A549 (cell line): ENCODE results near the gene AADAC. TPM values are rescaled to one million over a fixed set of nuclear protein-coding genes. Genes with fewer than 3 reads are reported as not detected.
"Not testable (repeated sequence)": the region's sequence is repeated elsewhere in the genome, so short reads cannot be mapped to it uniquely, and the experiment has no call there.

Experiments used
- ATAC-seq, 2 experiments: fragments of 200-7000 bp in 1 of 2; fragments of >200 bp in 1 of 2; cut with Nextera tagmentation in 1 of 2; cut with Tn5 transposase in 1 of 2; 3 replicates each; pipeline versions ENCODE4 v1.8.0 to v1.9.1; 2018 to 2020; ENCODE audit warnings: mild to moderate bottlenecking in 1 of 2, moderate library complexity in 1 of 2
- CTCF ChIA-PET: fragments of 300-600 bp; sonication (Branson Sonifier 250); formaldehyde crosslinking; extraction: SDS; loops from one replicate; lab custom pipeline; 2021; ENCODE audit warnings: antibody characterized with exemption, inconsistent platforms; lab: Yijun Ruan, JAX
- POLR2A ChIA-PET: fragments of 350-600 bp; formaldehyde crosslinking; extraction: SDS; loops from one replicate; lab custom pipeline; 2021; ENCODE audit warnings: antibody characterized with exemption, inconsistent platforms; lab: Yijun Ruan, JAX
- DNase-seq, 2 experiments: peaks; one replicate each; pipeline versions ENCODE4 v3.0.0 to v3.0.0-alpha.2; 2011 to 2016; ENCODE audit warnings: low read depth in 1 of 2, low spot score in 1 of 2
- FAIRE-seq: peaks from 2 replicates; lab custom pipeline; 2011; peaks lifted over from hg19 to GRCh38; lab: Jason Lieb, UNC
- H3K27ac ChIP-seq, 2 experiments: fragments of >200 bp; sonication (Bioruptor Twin); formaldehyde crosslinking; 3 replicates each; pipeline ENCODE4 v1.5.1; 2016 to 2017
- H3K4me1 ChIP-seq: fragments of >200 bp; sonication (Bioruptor Twin); formaldehyde crosslinking; 3 replicates; pipeline ENCODE4 v1.6.1; 2016
- H3K4me2 ChIP-seq: fragments of >200 bp; sonication (Bioruptor Twin); formaldehyde crosslinking; 3 replicates; pipeline ENCODE4 v1.6.1; 2016
- H3K4me3 ChIP-seq: fragments of >200 bp; sonication (Bioruptor Twin); formaldehyde crosslinking; 3 replicates; pipeline ENCODE4 v1.5.1; 2016
- H3K9me3 ChIP-seq: fragments of >200 bp; sonication (Bioruptor Twin); formaldehyde crosslinking; 3 replicates; pipeline ENCODE4 v1.6.1; 2016
- ATOH8 ChIP-seq: fragments of 250-450 bp; sonication (Bioruptor Pico); IDR thresholded peaks from 2 replicates; pipeline ENCODE4 v1.5.0; 2020; ENCODE audit warnings: low read depth, mild to moderate bottlenecking, moderate library complexity
- BHLHE40 ChIP-seq: IDR thresholded peaks from 2 replicates; pipeline ENCODE4 v1.6.1; 2012; ENCODE audit warnings: low read depth, low read length, inconsistent platforms
- CBX2 ChIP-seq: fragments of 200-600 bp; sonication (generic); IDR thresholded peaks from 2 replicates; pipeline ENCODE4 v1.6.1; 2016; ENCODE audit warnings: low read depth, mild to moderate bottlenecking, borderline replicate concordance
- CHD2 ChIP-seq: fragments of 150-350 bp; IDR thresholded peaks from 2 replicates; pipeline ENCODE4 v1.6.1; 2014; ENCODE audit warnings: low read length; ENCODE audit not compliant: partially characterized antibody
- EHMT2 ChIP-seq: fragments of 200-600 bp; sonication (generic); IDR thresholded peaks from 2 replicates; pipeline ENCODE4 v1.6.1; 2016; ENCODE audit warnings: antibody characterized with exemption, low read depth, mild to moderate bottlenecking, moderate library complexity
- ELK1 ChIP-seq: fragments of 150-350 bp; IDR thresholded peaks from 2 replicates; pipeline ENCODE4 v1.6.1; 2014; ENCODE audit warnings: low read depth, mild to moderate bottlenecking, low read length
- EP300 ChIP-seq, 2 experiments: fragments of >200 bp; sonication (Bioruptor Twin); formaldehyde crosslinking; IDR thresholded peaks; 2 replicates in 1 of 2; 3 replicates in 1 of 2; pipeline ENCODE4 v1.6.1; 2016 to 2017
- FOSB ChIP-seq: fragments of 250-450 bp; sonication (Bioruptor Pico); IDR thresholded peaks from 2 replicates; pipeline ENCODE4 v1.5.0; 2020; ENCODE audit warnings: mild to moderate bottlenecking, moderate library complexity
- FOSL2 ChIP-seq, 2 experiments: fragments of 450-650 bp in 1 of 2; fragments of >200 bp in 1 of 2; sonication (Bioruptor Twin) in 1 of 2; formaldehyde crosslinking; IDR thresholded peaks; 2 replicates each; pipeline versions ENCODE4 v1.5.0 to v1.6.1; 2016 to 2020; ENCODE audit warnings: mild to moderate bottlenecking in 1 of 2, moderate library complexity in 1 of 2
- FOXS1 ChIP-seq: fragments of 250-450 bp; sonication (Bioruptor Pico); IDR thresholded peaks from 2 replicates; pipeline ENCODE4 v1.5.0; 2020; ENCODE audit warnings: mild to moderate bottlenecking, moderate library complexity
- HOXB5 ChIP-seq: fragments of 250-450 bp; sonication (Bioruptor Pico); IDR thresholded peaks from 2 replicates; pipeline ENCODE4 v1.5.0; 2020; ENCODE audit warnings: mild to moderate bottlenecking, moderate library complexity
- JUN ChIP-seq, 2 experiments: fragments of >200 bp; sonication (Bioruptor Twin); formaldehyde crosslinking; IDR thresholded peaks; 2 replicates in 1 of 2; 3 replicates in 1 of 2; pipeline ENCODE4 v1.6.1; 2016 to 2017
- JUNB ChIP-seq: fragments of >200 bp; sonication (Bioruptor Twin); formaldehyde crosslinking; IDR thresholded peaks from 2 replicates; pipeline ENCODE4 v1.6.1; 2016
- MAFK ChIP-seq: fragments of 450-650 bp; IDR thresholded peaks from 2 replicates; pipeline ENCODE4 v1.6.1; 2014; ENCODE audit not compliant: partially characterized antibody
- MYC ChIP-seq: IDR thresholded peaks from 2 replicates; pipeline ENCODE4 v1.6.1; 2012; ENCODE audit warnings: mild to moderate bottlenecking, inconsistent platforms, low read length, improper control_type of control experiment, borderline replicate concordance
- NR3C1 ChIP-seq: fragments of >200 bp; sonication (Bioruptor Twin); formaldehyde crosslinking; IDR thresholded peaks from 3 replicates; pipeline ENCODE4 v1.6.1; 2017
- POLR2A ChIP-seq: IDR thresholded peaks from 2 replicates; pipeline ENCODE4 v1.6.1; 2012; ENCODE audit warnings: mild to moderate bottlenecking, low read length
- POLR2AphosphoS2 ChIP-seq: conservative IDR thresholded peaks from 2 replicates; pipeline ENCODE4 v1.6.1; 2012; ENCODE audit warnings: low read length, improper control_type of control experiment, inconsistent platforms
- RAD21 ChIP-seq, 2 experiments: fragments of >200 bp in 1 of 2; sonication (Bioruptor Twin) in 1 of 2; formaldehyde crosslinking in 1 of 2; IDR thresholded peaks in 1 of 2; conservative IDR thresholded peaks in 1 of 2; 2 replicates in 1 of 2; 3 replicates in 1 of 2; pipeline ENCODE4 v1.6.1; 2012 to 2018; ENCODE audit warnings: inconsistent platforms in 1 of 2
- RARB ChIP-seq: fragments of 250-450 bp; sonication (Bioruptor Pico); IDR thresholded peaks from 2 replicates; pipeline ENCODE4 v1.8.0; 2021; ENCODE audit warnings: mild to moderate bottlenecking, moderate library complexity
- REST ChIP-seq: fragments of 200-600 bp; sonication (generic); IDR thresholded peaks from 2 replicates; pipeline ENCODE4 v1.6.1; 2016; ENCODE audit warnings: antibody characterized with exemption, mild to moderate bottlenecking, moderate library complexity
- RFX5 ChIP-seq: fragments of 450-650 bp; IDR thresholded peaks from 2 replicates; pipeline ENCODE4 v1.7.1; 2014; ENCODE audit warnings: antibody characterized with exemption, mild to moderate bottlenecking, moderate library complexity
- RNF2 ChIP-seq: fragments of 200-600 bp; sonication (generic); IDR thresholded peaks from 2 replicates; pipeline ENCODE4 v1.6.1; 2016; ENCODE audit warnings: low read depth, mild to moderate bottlenecking, antibody characterized with exemption, moderate library complexity, borderline replicate concordance
- SREBF2 ChIP-seq: fragments of 450-650 bp; IDR thresholded peaks from 2 replicates; pipeline ENCODE4 v1.6.1; 2014; ENCODE audit warnings: mild to moderate bottlenecking, moderate library complexity
- TFCP2L1 ChIP-seq: fragments of 250-450 bp; sonication (Bioruptor Pico); IDR thresholded peaks from 2 replicates; pipeline ENCODE4 v1.5.0; 2021; ENCODE audit warnings: mild to moderate bottlenecking
- TP53 ChIP-seq: fragments of 250-450 bp; sonication (Bioruptor Pico); IDR thresholded peaks from 2 replicates; pipeline ENCODE4 v1.5.0; 2021; ENCODE audit warnings: mild to moderate bottlenecking, moderate library complexity
- ZFP36 ChIP-seq: fragments of 450-650 bp; IDR thresholded peaks from 2 replicates; pipeline ENCODE4 v1.6.1; 2014; ENCODE audit warnings: borderline replicate concordance; ENCODE audit not compliant: partially characterized antibody
- ZNF302 ChIP-seq: fragments of 250-450 bp; sonication (Bioruptor Pico); IDR thresholded peaks from 2 replicates; pipeline ENCODE4 v1.9.0; 2021; ENCODE audit warnings: inconsistent platforms, mild to moderate bottlenecking, moderate library complexity
- ZSCAN20 ChIP-seq: fragments of 250-450 bp; sonication (Bioruptor Pico); IDR thresholded peaks from 2 replicates; pipeline ENCODE4 v1.8.0; 2022; ENCODE audit warnings: mild to moderate bottlenecking, moderate library complexity
- WGBS: methylation state at CpG from one replicate; pipeline ENCODE4 v1.1.6; 2017; ENCODE audit errors: missing lambda C conversion rate; 5-methylcytosine and 5-hydroxymethylcytosine counted together
- polyA plus RNA-seq, 4 experiments: library from polyadenylated mRNA; depleted of rRNA in 3 of 4; stranded (reverse); fragments of >200 nt; fragmentation: RNase III in 1 of 4; extraction: RNeasy Plus Mini Kit Qiagen cat#74134 plus additional on column Dnase treatment in 1 of 4; gene quantifications; 2 replicates in 3 of 4; 3 replicates in 1 of 4; pipeline ENCODE4 v1.2.3, GENCODE V29; 2011 to 2017
- TF ChIP-seq, protein P1 (sequence below): fragments of >200 bp; sonication (Bioruptor Twin); formaldehyde crosslinking; IDR thresholded peaks from 2 replicates; pipeline ENCODE4 v1.6.1; 2016

The AADAC gene
- polyA plus RNA-seq, 2 of the 4 experiments (the other 2 are of a cell fraction): 15.3 to 45.0 TPM

- Histone ChIP-seq H3K4me2 (no peak overlapping the region), H3K27ac (no peak overlapping the region), H3K4me1 (no peaks in the 10 kb centered on the region), H3K9me3 (0 out of 3 replicates have a peak, but pooled peaks cover 3% of the 10 kb centered on the region), H3K4me3 (no peak overlapping the region)
- ChIA-PET CTCF (no interaction called here), POLR2A (no interaction called here)
- TF ChIP-seq MYC: no peak
- no peak for TF ChIP-seq RFX5
- no peak for TF ChIP-seq HOXB5 (CRISPR knock-in tag)
- TF ChIP-seq POLR2A: no peak
- no peak for TF ChIP-seq TP53 (CRISPR knock-in tag)
- no peak for TF ChIP-seq TFCP2L1 (CRISPR knock-in tag)
- TF ChIP-seq FOSL2 (IDR thresholded peaks at IDR 0.05): no peak
- no peak for TF ChIP-seq FOSL2 (CRISPR knock-in tag; IDR thresholded peaks at IDR 0.05)
- no peak for TF ChIP-seq SREBF2
- TF ChIP-seq POLR2AphosphoS2: no peak
- no peak for TF ChIP-seq ZNF302
- TF ChIP-seq NR3C1: no peak
- TF ChIP-seq JUNB: no peak
- TF ChIP-seq, protein P1, sequence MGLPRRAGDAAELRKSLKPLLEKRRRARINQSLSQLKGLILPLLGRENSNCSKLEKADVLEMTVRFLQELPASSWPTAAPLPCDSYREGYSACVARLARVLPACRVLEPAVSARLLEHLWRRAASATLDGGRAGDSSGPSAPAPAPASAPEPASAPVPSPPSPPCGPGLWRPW: no peak
- no peak for TF ChIP-seq REST
- no peak for TF ChIP-seq FOXS1
- TF ChIP-seq EP300 (IDR thresholded peaks at IDR 0.05): no peak
- no peak for TF ChIP-seq MAFK
- no peak for TF ChIP-seq RARB (CRISPR knock-in tag)
- FAIRE-seq (no peak), DNase-seq (no peak), ATAC-seq (no peak)
- WGBS: 93% methylated on average over 15 of the region's 15 CpGs
These were observed 7.1 kb upstream of the AADAC start for GRCh38 chr3:151806838-151807237.

DNA sequence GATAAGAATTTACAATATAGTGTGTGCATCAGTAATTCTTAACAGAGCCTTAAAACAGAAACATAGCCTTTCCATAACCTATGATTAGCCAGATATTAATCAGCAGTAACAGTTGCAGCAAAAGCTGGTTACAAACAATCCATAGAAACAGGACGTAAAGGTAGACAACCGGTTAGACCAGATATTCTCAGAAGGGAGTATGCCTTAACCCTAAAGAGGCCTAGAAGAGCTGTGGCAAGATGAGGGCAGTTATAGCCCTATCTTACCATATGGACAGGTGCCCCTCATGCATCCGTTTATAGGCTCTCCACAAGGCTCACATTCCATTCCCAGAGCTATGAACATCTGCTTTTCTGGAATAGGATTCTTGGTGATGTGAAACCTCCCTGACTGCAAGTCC, 5.0 kb upstream of the AADAC start:
- 78% methylated on average over 3 of the region's 3 CpGs for WGBS
- H3K27ac ChIP-seq, H3K9me3 ChIP-seq, ATAC-seq, H3K4me3 ChIP-seq, CTCF ChIA-PET, DNase-seq, H3K4me2 ChIP-seq, FAIRE-seq, POLR2A ChIA-PET: not testable (repeated sequence)
- H3K4me1 ChIP-seq: peaks cover 11% of the 10 kb centered on the region; the same call in 2 of the 3 replicates

GRCh38 chr3:151811474-151811873, 2.4 kb upstream of the AADAC start:
- ChIA-PET CTCF (interaction anchor here (2.0 kb wide), 1 partner anchor 41 kb away, joined by 6 read pairs; no protein-coding TSS in a partner anchor), POLR2A (no interaction called here)
- H3K9me3 ChIP-seq: 0 out of 3 replicates have a peak, but pooled peaks cover 3% of the 10 kb centered on the region
- no peak for FAIRE-seq
- ATAC-seq: no peak
- peaks cover 36% of the 10 kb centered on the region for H3K4me1 ChIP-seq
- no peak overlapping the region for H3K27ac ChIP-seq
- DNase-seq: no peak
- WGBS: 95% methylated on average over 2 of the region's 2 CpGs
- H3K4me3 ChIP-seq: no peak overlapping the region
- H3K4me2 ChIP-seq: no peak overlapping the region
- TF ChIP-seq ELK1: no peak
- TF ChIP-seq JUN (IDR thresholded peaks at IDR 0.05): no peak
- no peak for TF ChIP-seq FOSL2 (IDR thresholded peaks at IDR 0.05)
- TF ChIP-seq FOSL2 (CRISPR knock-in tag; IDR thresholded peaks at IDR 0.05): no peak
- TF ChIP-seq ZSCAN20 (CRISPR knock-in tag): no peak
- TF ChIP-seq RARB (CRISPR knock-in tag): no peak
- TF ChIP-seq CBX2: no peak
- TF ChIP-seq BHLHE40: no peak
- no peak for TF ChIP-seq ATOH8
- TF ChIP-seq EHMT2: no peak
- TF ChIP-seq RNF2: no peak
- no peak for TF ChIP-seq RAD21 (conservative IDR thresholded peaks at IDR 0.05 in 1 of 2, IDR thresholded peaks at IDR 0.05 in 1 of 2)
- TF ChIP-seq CHD2: no peak
- no peak for TF ChIP-seq FOSB
- TF ChIP-seq POLR2AphosphoS2: no peak
- TF ChIP-seq ZFP36: no peak
